IMR-90 (cell line): Measurements from ENCODE around the gene CDH9. TPM values are rescaled to one million over a fixed set of nuclear protein-coding genes. Genes with fewer than 3 reads are reported as not detected.

Experiments used
- ATAC-seq: fragments of 200-7000 bp; cut with Tn5 transposase; 2 replicates; pipeline ENCODE4 v1.9.1; 2020; ENCODE audit warnings: low read depth, mild to moderate bottlenecking, moderate library complexity
- BruUV-seq: library from RNA; stranded (reverse); fragments of 400-500 nt; replicated peaks from 2 replicates; lab custom pipeline; 2021; lab: Mats Ljungman, UMichigan
- CTCF ChIA-PET: fragments of 300-600 bp; formaldehyde crosslinking; extraction: SDS; loops from one replicate; lab custom pipeline; 2021; ENCODE audit warnings: antibody characterized with exemption; lab: Yijun Ruan, JAX
- POLR2A ChIA-PET: fragments of 300-600 bp; sonication (Branson Sonifier 250); formaldehyde crosslinking; loops from one replicate; lab custom pipeline; 2022; ENCODE audit warnings: antibody characterized with exemption; ENCODE audit not compliant: unreplicated experiment; lab: Charles Lee
- DNase-seq: peaks from one replicate; pipeline ENCODE4 v3.0.0; 2013
- H2AFZ ChIP-seq: replicated peaks from 2 replicates; pipeline ENCODE3; 2013; ENCODE audit warnings: low read length, mild to moderate bottlenecking; ENCODE audit not compliant: poor library complexity
- H2AK5ac ChIP-seq: 2 replicates; pipeline ENCODE4 v1.6.1; 2013; ENCODE audit warnings: low read depth, low read length, inconsistent platforms
- H2AK9ac ChIP-seq: replicated peaks from 2 replicates; pipeline ENCODE3; 2013; ENCODE audit warnings: mild to moderate bottlenecking, low read depth, low read length, moderate library complexity; ENCODE audit not compliant: poor library complexity
- H2BK120ac ChIP-seq: 2 replicates; pipeline ENCODE4 v1.6.1; 2013; ENCODE audit warnings: low read depth, low read length, inconsistent platforms
- H2BK15ac ChIP-seq: 3 replicates; pipeline ENCODE4 v1.6.1; 2013; ENCODE audit warnings: low read depth, low read length, inconsistent platforms
- H2BK20ac ChIP-seq: 2 replicates; pipeline ENCODE4 v1.6.1; 2013; ENCODE audit warnings: low read depth, mild to moderate bottlenecking, inconsistent platforms, low read length, moderate library complexity
- H2BK5ac ChIP-seq: 2 replicates; pipeline ENCODE4 v1.6.1; 2013; ENCODE audit warnings: mild to moderate bottlenecking, low read depth, low read length, inconsistent platforms; ENCODE audit not compliant: poor library complexity, severe bottlenecking
- H3K14ac ChIP-seq: replicated peaks from 2 replicates; pipeline ENCODE4 v1.6.1; 2013; ENCODE audit warnings: low read depth, low read length, inconsistent platforms
- H3K18ac ChIP-seq: 2 replicates; pipeline ENCODE4 v1.6.1; 2013; ENCODE audit warnings: low read depth, low read length, control low read depth
- H3K23ac ChIP-seq: 2 replicates; pipeline ENCODE4 v1.6.1; 2013; ENCODE audit warnings: low read depth, low read length, inconsistent platforms
- H3K27ac ChIP-seq: 2 replicates; pipeline ENCODE4 v1.5.1; 2013; ENCODE audit warnings: mild to moderate bottlenecking, control low read depth, low read length; ENCODE audit not compliant: insufficient read depth
- H3K27me3 ChIP-seq: 2 replicates; pipeline ENCODE4 v1.6.1; 2013; ENCODE audit warnings: low read length; ENCODE audit not compliant: control insufficient read depth, insufficient read depth
- H3K36me3 ChIP-seq: 2 replicates; pipeline ENCODE4 v1.6.1; 2013; ENCODE audit warnings: low read length, mixed read lengths; ENCODE audit not compliant: control insufficient read depth, insufficient read depth
- H3K4ac ChIP-seq: 2 replicates; pipeline ENCODE4 v1.6.1; 2013; ENCODE audit warnings: low read depth, low read length, inconsistent platforms
- H3K4me1 ChIP-seq: 2 replicates; pipeline ENCODE4 v1.6.1; 2013; ENCODE audit warnings: low read length, mixed read lengths; ENCODE audit not compliant: control insufficient read depth, insufficient read depth
- H3K4me2 ChIP-seq: 2 replicates; pipeline ENCODE4 v1.6.1; 2013; ENCODE audit warnings: low read depth, mild to moderate bottlenecking, control low read depth, low read length, moderate library complexity
- H3K4me3 ChIP-seq: 2 replicates; pipeline ENCODE4 v1.5.1; 2013; ENCODE audit warnings: low read depth, mild to moderate bottlenecking, control low read depth, low read length, moderate library complexity; ENCODE audit not compliant: insufficient read depth
- H3K56ac ChIP-seq: 2 replicates; pipeline ENCODE4 v1.6.1; 2013; ENCODE audit warnings: low read length, inconsistent platforms; ENCODE audit not compliant: insufficient read depth; ENCODE audit errors: extremely low read depth
- H3K79me1 ChIP-seq, 2 experiments: 2 replicates each; pipeline ENCODE4 v1.6.1; 2013; ENCODE audit warnings: low read length in 2 of 2, inconsistent platforms in 1 of 2, low read depth in 1 of 2
- H3K9ac ChIP-seq: 2 replicates; pipeline ENCODE4 v1.6.1; 2013; ENCODE audit warnings: low read depth, low read length, control low read depth
- H3K9me1 ChIP-seq: 2 replicates; pipeline ENCODE4 v1.6.1; 2013; ENCODE audit warnings: low read length, inconsistent platforms; ENCODE audit not compliant: insufficient read depth
- H3K9me3 ChIP-seq: 2 replicates; pipeline ENCODE4 v1.6.1; 2013; ENCODE audit warnings: low read length; ENCODE audit not compliant: control insufficient read depth, insufficient read depth
- H4K20me1 ChIP-seq: 2 replicates; pipeline ENCODE4 v1.6.1; 2013; ENCODE audit warnings: low read length, inconsistent platforms; ENCODE audit not compliant: insufficient read depth
- H4K5ac ChIP-seq: 2 replicates; pipeline ENCODE4 v1.6.1; 2013; ENCODE audit warnings: mild to moderate bottlenecking, low read depth, low read length, control low read depth
- H4K8ac ChIP-seq, 2 experiments: 2 replicates each; pipeline ENCODE4 v1.6.1; 2013; ENCODE audit warnings: low read depth in 2 of 2, low read length in 2 of 2, control low read depth in 1 of 2, inconsistent platforms in 1 of 2
- H4K91ac ChIP-seq: 2 replicates; pipeline ENCODE4 v1.6.1; 2013; ENCODE audit warnings: low read depth, low read length, inconsistent platforms; ENCODE audit not compliant: insufficient read depth
- BHLHE40 ChIP-seq: fragments of 150-350 bp; IDR thresholded peaks from 2 replicates; pipeline ENCODE4 v1.6.1; 2016; ENCODE audit warnings: mild to moderate bottlenecking, low read depth, low read length
- CEBPB ChIP-seq: IDR thresholded peaks from 2 replicates; pipeline ENCODE4 v1.6.1; 2012; ENCODE audit warnings: low read depth, low read length, improper control_type of control experiment
- RAD21 ChIP-seq: IDR thresholded peaks from 2 replicates; pipeline ENCODE4 v1.6.1; 2012; ENCODE audit warnings: low read length, improper control_type of control experiment
- RCOR1 ChIP-seq: IDR thresholded peaks from 2 replicates; pipeline ENCODE4 v1.6.1; 2012; ENCODE audit warnings: mild to moderate bottlenecking, low read length, improper control_type of control experiment; ENCODE audit not compliant: insufficient replicate concordance
- SMC3 ChIP-seq: fragments of 150-350 bp; IDR thresholded peaks from 2 replicates; pipeline ENCODE4 v1.6.1; 2016; ENCODE audit warnings: low read depth, mild to moderate bottlenecking, antibody characterized with exemption, low read length, moderate library complexity
- WGBS, 2 experiments: methylation state at CpG; one replicate each; pipeline versions ENCODE4 v1.1.5 to v1.1.7; 2013; ENCODE audit warnings: missing lambda C conversion rate in 2 of 2; ENCODE audit not compliant: insufficient read length in 1 of 2; ENCODE audit errors: extremely low coverage in 2 of 2; 5-methylcytosine and 5-hydroxymethylcytosine counted together
- dilution Hi-C: fragments of 300-500 bp; cut with HindIII; formaldehyde crosslinking; loops from one replicate; pipeline ENCODE4 v1.14.3; 2018; ENCODE audit warnings: low sequenced_read_pairs; ENCODE audit not compliant: unreplicated experiment
- in situ Hi-C: fragments of 300-500 bp; cut with MboI; formaldehyde crosslinking; loops from 3 replicates; pipeline ENCODE4 v1.14.3; 2019; ENCODE audit warnings: low sequenced_read_pairs, inconsistent platforms, mixed read lengths
- intact Hi-C: fragments of 100-400 bp; cut with micrococcal nuclease; formaldehyde crosslinking; loops from 2 replicates; pipeline ENCODE4 v1.10.0; 2022
- polyA plus RNA-seq, 3 experiments: library from polyadenylated mRNA; depleted of rRNA; stranded (reverse); fragments of >200 nt; gene quantifications; 2 replicates each; pipeline ENCODE4 v1.2.3, GENCODE V29; 2012; ENCODE audit warnings: low replicate concordance in 1 of 3
- total RNA-seq: library from RNA; depleted of rRNA; stranded (reverse); fragments of >200 nt; gene quantifications from 2 replicates; pipeline ENCODE4 v1.2.3, GENCODE V29; 2012

CDH9 gene
- total and polyA plus RNA-seq, 2 of the 4 experiments (the other 2 are of a cell fraction), result not detected

DNA sequence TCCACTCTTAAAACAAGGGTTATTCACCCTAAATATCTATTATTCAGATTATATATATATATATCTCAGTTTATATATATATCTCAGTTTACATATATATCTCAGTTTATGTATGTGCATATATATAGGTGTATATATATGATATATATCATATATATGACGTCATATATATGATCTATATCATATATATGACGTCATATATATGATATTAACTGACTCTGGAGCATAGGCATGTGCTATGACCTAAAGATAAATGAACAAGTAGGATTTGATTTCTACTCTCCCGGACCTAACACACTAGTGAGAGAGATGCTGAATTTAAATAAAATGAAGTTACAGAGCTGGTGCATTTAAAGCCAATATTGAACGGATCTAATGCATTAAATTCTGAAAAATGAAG, 174.3 kb downstream of the CDH9 start:
- Histone ChIP-seq H3K23ac (no peak overlapping the region), H3K56ac (no peak overlapping the region), H4K5ac (no peak overlapping the region), H3K4me2 (no peak overlapping the region), H3K79me1 (no peaks in the 10 kb centered on the region), H4K91ac (no peak overlapping the region), H3K9me3 (0 out of 2 replicates have a peak, but pooled peaks cover 2% of the 10 kb centered on the region), H3K18ac (no peak overlapping the region), H2BK15ac (no peak overlapping the region), H4K20me1 (no peaks in the 10 kb centered on the region), H3K9ac (no peak overlapping the region), H3K36me3 (no peaks in the 10 kb centered on the region), H2AK5ac (no peak overlapping the region), H3K4ac (no peak overlapping the region), H2BK5ac (no peak overlapping the region), H4K8ac (no peak overlapping the region), H3K9me1 (no peaks in the 10 kb centered on the region), H3K27me3 (no peaks in the 10 kb centered on the region), H2BK20ac (no peak overlapping the region), H2BK120ac (no peak overlapping the region), H3K4me3 (no peak overlapping the region), H2AK9ac (no peak overlapping the region), H3K4me1 (no peaks in the 10 kb centered on the region), H2AFZ (no peak overlapping the region), H3K14ac (no peak overlapping the region), H3K27ac (no peak overlapping the region)
- no CpG with 5 or more reads among the region's 4 CpGs for WGBS, 2 experiments
- ATAC-seq (no peak), DNase-seq (no peak)
- no TSS peak for BruUV-seq
- dilution Hi-C loops, result no loop called here
- CTCF ChIA-PET, result no interaction called here
- TF ChIP-seq BHLHE40 (no peak), RCOR1 (no peak), CEBPB (no peak), RAD21 (no peak), SMC3 (no peak)
- in situ Hi-C loops, result no loop called here
- POLR2A ChIA-PET, result no interaction called here
- intact Hi-C loops, result no loop called here
